GM19467 (cell line): ENCODE results near the gene AWAT1.
"Not testable (repeated sequence)": the region's sequence is repeated elsewhere in the genome, so short reads cannot be mapped to it uniquely, and the experiment has no call there.

Experiments used
- ATAC-seq: cut with Tn5 transposase; IDR thresholded peaks from one replicate; pipeline ENCODE4 v1.9.1; 2021; ENCODE audit warnings: mild to moderate bottlenecking, moderate library complexity; ENCODE audit not compliant: unreplicated experiment

AWAT1 gene

DNA sequence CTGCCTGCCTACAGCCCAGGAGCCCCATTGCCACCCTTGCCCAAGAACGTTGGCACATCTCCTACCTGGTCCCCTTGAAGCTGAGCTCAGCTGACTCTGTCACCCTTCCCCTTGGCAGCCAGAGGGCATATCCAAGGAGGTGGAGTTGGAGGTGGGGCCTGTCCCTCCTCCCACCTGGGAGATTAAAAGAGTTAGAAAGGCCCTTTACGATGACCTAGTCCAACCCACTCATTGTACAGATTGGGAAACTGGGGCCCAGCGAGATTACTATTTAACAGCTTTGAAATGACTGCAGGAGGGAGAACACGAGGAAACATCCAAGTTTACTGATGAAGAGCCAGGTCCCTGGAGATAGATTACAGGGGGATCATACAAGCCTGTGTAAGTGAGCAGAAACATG is 25.6 kb downstream of the AWAT1 start, which contains the start of gene P2RY4:
P2RY4 (minus strand) TSS at position 101 of the 400 bp plus-strand sequence. CDS start 580 bp downstream, outside the sequence.
- no peak for ATAC-seq

DNA sequence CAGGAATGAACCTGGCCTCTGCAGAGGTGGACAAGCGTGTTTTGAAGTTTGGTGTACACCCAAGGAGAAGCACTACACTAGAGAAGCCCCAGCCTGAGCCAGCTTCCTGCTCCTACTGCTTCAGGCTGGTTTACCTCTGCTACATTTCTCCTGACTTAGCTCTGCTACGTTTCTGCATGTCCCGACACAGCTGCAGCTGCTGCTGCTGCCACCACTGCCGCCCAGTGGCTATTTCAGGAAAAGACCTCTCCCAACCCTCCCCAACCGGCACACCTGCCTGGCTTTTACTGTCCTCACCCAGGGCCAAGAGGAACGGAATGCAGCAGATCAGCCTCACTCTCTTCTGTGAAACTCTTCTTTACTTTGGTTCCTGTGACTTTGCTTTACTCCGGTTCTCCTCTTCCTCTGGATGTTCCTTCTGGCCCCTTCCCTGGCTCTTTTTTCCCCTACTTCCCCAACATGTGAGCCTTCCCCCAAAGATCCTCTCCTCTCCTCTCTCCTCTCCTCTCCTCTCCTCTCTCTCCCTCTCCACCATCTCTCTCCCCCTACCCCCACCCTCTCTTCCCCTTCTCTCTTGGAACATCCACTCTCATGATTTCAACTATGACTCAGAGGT is 28.6 kb downstream of the AWAT1 start:
- ATAC-seq = no peak

DNA sequence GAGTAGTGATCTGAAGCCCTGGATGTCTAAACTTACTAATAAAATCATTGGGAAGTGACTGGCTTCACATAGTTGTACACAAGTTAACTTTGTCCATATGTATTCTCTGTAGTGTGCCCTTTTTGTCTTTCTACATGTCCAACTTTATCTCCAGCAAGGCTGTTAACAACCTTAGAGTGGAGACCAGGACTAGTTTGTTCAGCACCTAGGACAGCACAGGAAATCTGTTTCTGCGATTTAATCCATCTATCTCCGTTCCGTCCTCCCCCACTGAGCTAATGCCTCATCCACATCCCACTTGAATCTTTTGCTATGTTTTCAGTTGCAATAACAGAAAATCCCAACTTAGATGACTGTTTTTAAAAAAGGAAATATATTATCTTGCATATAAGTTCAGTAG is 30.3 kb downstream of the AWAT1 start:
- ATAC-seq = no peak

DNA sequence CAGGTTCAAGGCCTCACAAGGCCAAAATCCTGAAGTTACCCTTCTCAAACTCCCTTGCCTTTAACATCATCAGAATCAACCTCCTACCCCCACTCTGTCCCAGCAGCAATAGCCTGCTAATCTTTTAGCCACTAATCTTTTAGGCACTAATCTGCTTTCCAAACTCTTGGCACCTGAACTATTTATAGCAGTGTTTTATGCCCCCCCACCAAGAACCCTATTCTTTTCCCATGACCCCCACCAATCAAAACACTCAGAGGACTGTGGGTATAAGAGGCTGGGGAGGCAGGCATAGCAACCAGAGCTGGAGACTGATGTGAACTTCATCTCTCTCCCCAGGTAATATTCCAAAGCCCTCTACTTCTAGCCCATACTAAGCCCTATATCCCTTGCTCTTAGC is 33.6 kb downstream of the AWAT1 start, which contains the start of gene ARR3:
ARR3 (plus strand) TSS at position 301 of the 400 bp plus-strand sequence. CDS start 1,052 bp downstream, outside the sequence.
- ATAC-seq = no peak

DNA sequence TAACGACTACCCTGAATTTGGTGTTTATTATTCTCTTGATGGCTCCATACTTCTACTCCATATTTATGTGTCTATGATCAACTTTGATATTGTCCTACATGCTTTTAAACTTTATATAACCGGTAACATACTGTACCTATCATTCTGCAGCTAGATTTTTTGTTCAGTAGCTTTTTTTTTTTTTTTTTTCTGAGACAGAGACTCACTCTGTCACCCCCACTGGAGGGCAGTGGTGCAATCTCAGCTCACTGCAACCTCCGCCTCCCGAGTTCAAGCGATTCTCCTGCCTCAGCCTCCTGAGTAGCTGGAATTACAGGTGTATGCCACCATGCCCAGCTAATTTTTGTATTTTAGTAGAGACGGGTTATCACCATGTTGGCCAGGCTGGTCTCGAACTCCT is 39.6 kb downstream of the AWAT1 start:
- not testable (repeated sequence) for ATAC-seq

DNA sequence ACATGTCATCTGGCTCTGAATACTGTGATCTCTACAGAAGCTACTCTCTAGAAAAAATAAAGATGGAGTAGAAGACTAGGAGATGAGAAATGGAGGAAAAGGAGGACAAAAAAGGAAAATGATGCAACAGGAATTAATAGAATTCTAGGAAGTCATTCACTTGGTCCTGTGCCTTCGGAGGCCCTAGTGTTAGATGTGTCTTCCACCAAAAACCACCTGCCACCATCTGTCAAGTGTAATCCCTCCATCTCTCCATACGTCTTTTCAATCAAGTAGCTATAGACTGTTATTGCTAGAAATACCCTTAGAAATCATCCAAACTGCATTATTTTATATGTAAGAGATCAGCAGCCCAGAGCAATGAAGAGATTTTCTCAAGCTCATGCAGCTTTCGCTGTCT is 44.6 kb downstream of the AWAT1 start:
- ATAC-seq = no peak

DNA sequence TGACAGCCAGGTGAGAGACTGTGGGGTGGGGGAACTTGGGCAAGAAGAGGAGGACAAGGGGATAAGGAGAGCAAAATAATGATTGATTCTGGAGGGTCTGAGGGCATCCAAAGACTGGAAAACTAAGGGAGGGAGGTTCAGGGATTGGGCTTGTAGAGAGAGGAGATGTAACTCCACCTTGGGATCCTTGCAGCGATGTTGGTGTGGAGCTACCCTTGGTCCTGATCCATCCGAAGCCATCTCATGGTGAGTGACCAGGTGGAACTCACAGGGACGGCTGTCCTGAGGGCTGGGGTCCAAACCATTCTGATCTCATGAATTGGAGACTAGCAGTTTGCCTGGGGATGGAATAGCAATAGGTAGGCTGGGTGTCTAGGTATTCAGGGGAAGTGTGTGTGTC is 46.1 kb downstream of the AWAT1 start:
- ATAC-seq = no peak

DNA sequence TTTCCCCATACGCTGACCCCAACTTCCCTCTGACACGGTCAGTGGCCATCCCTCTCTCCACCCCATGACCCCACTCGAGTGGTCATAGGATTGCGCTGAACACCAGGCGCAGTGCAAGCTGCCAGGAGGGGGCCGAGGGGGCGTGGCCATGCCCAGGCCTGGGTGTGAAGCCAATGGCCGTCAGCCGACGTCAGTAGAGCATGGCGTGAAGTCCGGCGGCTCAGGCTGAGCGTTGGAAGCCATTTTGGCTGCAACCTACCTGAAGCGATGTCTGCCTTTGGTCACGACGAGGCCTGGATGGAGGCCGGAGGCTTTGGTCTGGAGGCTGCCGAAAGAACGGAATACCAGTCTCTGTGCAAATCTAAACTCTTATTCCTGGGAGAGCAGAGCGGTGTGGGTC is 47.5 kb downstream of the AWAT1 start, which contains the start of gene RAB41:
RAB41 (plus strand) TSS at position 222 of the 400 bp plus-strand sequence; CDS start at position 268, 46 bp downstream.
- no peak for ATAC-seq

DNA sequence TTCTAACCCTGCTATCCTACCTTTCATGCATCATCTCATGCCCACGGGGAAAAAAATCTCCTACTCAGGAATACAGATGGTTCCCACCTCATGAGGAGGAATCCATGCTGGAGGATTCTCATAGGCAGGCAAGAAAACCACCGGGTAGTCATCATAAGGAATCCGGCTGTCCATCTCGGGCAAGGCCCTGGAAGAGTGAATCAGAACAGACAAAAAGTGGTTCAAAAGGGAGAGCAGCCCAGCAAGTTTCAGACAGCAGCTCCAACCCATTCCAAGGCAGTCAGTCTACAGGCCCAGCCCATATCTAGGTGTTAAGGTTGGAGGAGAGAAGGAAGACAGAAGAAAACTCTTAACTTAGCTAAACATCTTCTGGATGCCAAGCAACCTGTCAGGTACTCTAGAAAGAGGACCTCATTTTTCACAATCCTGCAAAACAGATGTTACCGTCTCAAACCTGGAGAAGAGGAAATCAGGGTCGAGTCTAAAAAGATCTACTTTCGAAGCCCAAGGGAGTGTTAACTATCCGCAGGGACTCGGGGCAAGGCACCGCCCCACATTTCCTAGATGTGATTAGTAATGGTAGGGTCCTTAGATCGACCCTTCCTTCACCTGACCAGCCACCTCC is 54.8 kb downstream of the AWAT1 start:
- no peak for ATAC-seq
